Stimulated activated naive CD8-positive, alpha-beta T cell treated with anti-CD3 and anti-CD28 coated beads, Interleukin-15, amount 100 ng/mL, for 72 hours (primary cell): ENCODE measurements around the gene KLHL5.
A peak's percentile ranks its signal among the peaks of the same experiment; 100 is the strongest.

ENCODE experiments used
- ATAC-seq: fragments of 150-1000 bp; cut with Tn5 transposase; 2 replicates; pipeline ENCODE4 v1.10.0; 2021; ENCODE audit warnings: mild to moderate bottlenecking, moderate library complexity
- DNase-seq, 2 donors: peaks; one replicate each; pipeline ENCODE4 v3.0.0; 2021 to 2022
- H3K27ac Mint-ChIP-seq, 2 donors: one replicate each; pipeline ENCODE4 v1.8.0; 2022; ENCODE audit warnings: mild to moderate bottlenecking in 2 of 2, mixed read lengths in 2 of 2, moderate library complexity in 2 of 2
- H3K27me3 Mint-ChIP-seq: one replicate; pipeline ENCODE4 v1.8.0; 2022; ENCODE audit warnings: mixed read lengths
- H3K4me1 Mint-ChIP-seq: one replicate; pipeline ENCODE4 v1.8.0; 2022; ENCODE audit warnings: mild to moderate bottlenecking, mixed read lengths
- H3K4me3 Mint-ChIP-seq, 2 donors: one replicate each; pipeline ENCODE4 v1.8.0; 2022; ENCODE audit warnings: mild to moderate bottlenecking in 2 of 2, mixed read lengths in 2 of 2, moderate library complexity in 1 of 2
- H3K9me3 Mint-ChIP-seq, 2 donors: one replicate each; pipeline ENCODE4 v1.8.0; 2022; ENCODE audit warnings: mixed read lengths in 2 of 2

Gene KLHL5

DNA sequence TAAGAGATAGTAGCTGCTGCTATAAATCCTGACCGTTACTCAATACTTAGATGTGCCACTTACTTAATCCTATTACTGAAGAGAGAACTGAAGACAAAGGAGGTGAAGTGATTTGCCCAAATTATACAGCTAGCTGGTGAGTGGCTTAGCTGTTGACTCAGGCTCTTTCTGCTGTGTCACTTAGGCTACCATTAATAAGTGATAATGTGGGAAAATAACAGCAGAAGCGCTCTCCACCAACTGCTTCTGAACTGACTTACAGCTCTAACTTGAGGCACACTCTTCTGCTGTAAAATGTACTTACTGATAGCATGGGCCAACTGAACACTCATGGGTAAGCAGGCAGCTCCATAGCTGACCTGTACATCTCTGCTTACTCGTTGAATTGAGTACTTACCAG lies 7.5 kb upstream of the KLHL5 start:
- no peak for ATAC-seq
- no peaks in the 10 kb centered on the region for H3K9me3 Mint-ChIP-seq
- H3K4me3 Mint-ChIP-seq = no peak overlapping the region
- H3K4me1 Mint-ChIP-seq = peaks cover 13% of the 10 kb centered on the region
- no peak overlapping the region for H3K27ac Mint-ChIP-seq
- DNase-seq = no peak
- H3K27me3 Mint-ChIP-seq = no peaks in the 10 kb centered on the region

GRCh38 chr4:39056023-39056422 lies 6.0 kb upstream of the KLHL5 start:
- H3K4me1 Mint-ChIP-seq = peaks cover 6% of the 10 kb centered on the region
- H3K4me3 Mint-ChIP-seq = no peak overlapping the region
- DNase-seq (no peak), ATAC-seq (no peak)
- no peaks in the 10 kb centered on the region for H3K27me3 Mint-ChIP-seq
- H3K9me3 Mint-ChIP-seq = no peaks in the 10 kb centered on the region
- peak overlapping the region in 1 of 2 donors; percentile 54 for H3K27ac Mint-ChIP-seq

- Mint-ChIP-seq H3K27me3 (no peaks in the 10 kb centered on the region), H3K27ac (no peak overlapping the region), H3K9me3 (no peaks in the 10 kb centered on the region), H3K4me1 (peaks cover 19% of the 10 kb centered on the region), H3K4me3 (no peak overlapping the region)
- no peak for ATAC-seq
- no peak for DNase-seq
Measured at GRCh38 chr4:39061457-39061856, 575 bp upstream of the KLHL5 start.

DNA sequence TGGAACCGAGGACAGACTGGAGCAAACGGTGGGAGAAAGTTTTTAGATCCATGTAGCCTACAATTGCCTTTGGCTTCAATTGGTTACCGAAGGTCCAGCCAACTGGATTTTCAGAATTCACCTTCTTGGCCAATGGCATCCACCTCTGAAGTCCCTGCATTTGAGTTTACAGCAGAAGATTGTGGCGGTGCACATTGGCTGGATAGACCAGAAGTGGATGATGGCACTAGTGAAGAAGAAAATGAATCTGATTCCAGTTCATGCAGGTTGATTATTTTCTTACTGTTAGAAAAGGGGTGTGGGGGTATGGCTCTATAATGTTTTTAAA lies 702 bp downstream of the KLHL5 start:
- Mint-ChIP-seq H3K27ac (no peak overlapping the region), H3K27me3 (no peaks in the 10 kb centered on the region), H3K9me3 (no peaks in the 10 kb centered on the region), H3K4me3 (no peak overlapping the region), H3K4me1 (peaks cover 14% of the 10 kb centered on the region)
- ATAC-seq (no peak), DNase-seq (no peak)

DNA sequence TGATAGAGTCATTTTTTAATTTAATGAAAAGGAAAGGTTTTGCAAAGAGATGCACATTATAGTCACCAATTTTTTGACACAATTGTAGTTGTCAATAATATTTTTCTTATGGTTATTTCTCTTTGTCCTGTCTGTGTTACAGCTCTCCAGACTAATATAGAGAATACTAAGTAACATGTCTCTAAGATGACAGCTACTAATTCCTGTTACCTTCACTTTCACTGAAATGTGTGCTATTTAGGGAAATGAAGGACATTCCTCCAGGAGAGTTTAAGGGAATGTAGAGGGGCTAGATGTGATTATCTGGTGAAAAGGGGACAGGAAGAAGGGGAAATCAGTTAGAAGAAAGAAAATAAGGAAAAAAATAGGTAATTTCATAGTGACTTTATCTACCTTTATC lies 1.4 kb downstream of the KLHL5 start:
- H3K27me3 Mint-ChIP-seq = no peaks in the 10 kb centered on the region
- no peak for ATAC-seq
- no peak for DNase-seq
- peaks cover 14% of the 10 kb centered on the region for H3K4me1 Mint-ChIP-seq
- H3K27ac Mint-ChIP-seq = peak overlapping the region in 1 of 2 donors; percentile 13
- no peaks in the 10 kb centered on the region for H3K9me3 Mint-ChIP-seq
- no peak overlapping the region for H3K4me3 Mint-ChIP-seq

DNA sequence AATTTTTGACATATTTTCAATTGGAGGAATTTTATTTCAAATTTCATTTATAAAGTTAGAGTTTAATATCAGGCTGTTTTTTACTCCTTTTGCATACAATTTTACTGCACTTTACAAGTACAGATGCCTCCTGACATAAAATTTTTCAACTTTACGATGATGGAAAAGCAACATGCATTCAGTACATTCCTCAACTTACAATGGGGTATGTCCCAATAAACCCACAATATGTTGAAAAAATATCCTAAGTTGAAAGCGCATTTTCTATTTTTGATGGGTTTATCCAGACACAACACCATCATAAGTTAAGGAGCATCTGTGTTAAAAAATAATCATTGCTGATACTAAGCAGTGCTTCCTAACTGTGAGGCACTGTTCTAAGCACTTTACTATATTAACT lies 4.3 kb downstream of the KLHL5 start:
- ATAC-seq = no peak
- H3K27me3 Mint-ChIP-seq = no peaks in the 10 kb centered on the region
- peaks cover 14% of the 10 kb centered on the region for H3K4me1 Mint-ChIP-seq
- H3K4me3 Mint-ChIP-seq = no peak overlapping the region
- DNase-seq = no peak
- no peak overlapping the region for H3K27ac Mint-ChIP-seq
- H3K9me3 Mint-ChIP-seq = no peaks in the 10 kb centered on the region

DNA sequence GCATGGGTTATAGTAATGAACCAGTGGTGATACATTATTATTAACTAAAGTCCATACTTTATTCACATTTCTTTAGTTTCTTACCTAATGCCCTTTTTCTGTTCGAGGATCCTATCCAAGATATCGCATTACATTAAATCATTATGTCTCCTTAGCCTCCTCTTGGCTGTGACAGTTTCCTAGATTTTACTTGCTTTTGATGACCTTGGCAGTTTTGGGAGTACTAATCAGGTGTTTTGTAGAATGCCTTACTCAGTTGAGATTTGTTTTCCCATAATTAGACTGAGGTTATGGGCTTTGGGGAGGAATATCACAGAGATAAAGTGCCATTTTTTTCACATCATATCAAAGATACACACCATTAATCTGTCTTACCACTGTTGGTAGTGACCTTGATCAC lies 5.0 kb downstream of the KLHL5 start:
- peaks cover 8% of the 10 kb centered on the region for H3K4me1 Mint-ChIP-seq
- ATAC-seq = no peak

GRCh38 chr4:39067451-39067850 lies 5.4 kb downstream of the KLHL5 start:
- H3K9me3 Mint-ChIP-seq = no peaks in the 10 kb centered on the region
- peaks cover 4% of the 10 kb centered on the region for H3K4me1 Mint-ChIP-seq
- H3K27me3 Mint-ChIP-seq = no peaks in the 10 kb centered on the region
- DNase-seq = no peak
- no peak overlapping the region for H3K4me3 Mint-ChIP-seq
- no peak for ATAC-seq
- no peak overlapping the region for H3K27ac Mint-ChIP-seq

More for the DNA sequence above, 5.0 kb downstream of the KLHL5 start:
- Mint-ChIP-seq H3K9me3 (no peaks in the 10 kb centered on the region), H3K4me3 (no peak overlapping the region), H3K27ac (no peak overlapping the region), H3K27me3 (no peaks in the 10 kb centered on the region)
- DNase-seq = no peak

GRCh38 chr4:39068907-39069306 lies 6.9 kb downstream of the KLHL5 start:
- no peaks in the 10 kb centered on the region for H3K9me3 Mint-ChIP-seq
- no peaks in the 10 kb centered on the region for H3K27me3 Mint-ChIP-seq
- no peak overlapping the region for H3K4me3 Mint-ChIP-seq
- H3K4me1 Mint-ChIP-seq = no peaks in the 10 kb centered on the region
- DNase-seq = no peak
- no peak overlapping the region for H3K27ac Mint-ChIP-seq
- ATAC-seq = no peak

GRCh38 chr4:39078829-39079228 lies 16.8 kb downstream of the KLHL5 start:
- no peaks in the 10 kb centered on the region for H3K4me1 Mint-ChIP-seq
- no peaks in the 10 kb centered on the region for H3K27me3 Mint-ChIP-seq
- DNase-seq (no peak), ATAC-seq (no peak)
- no peak overlapping the region for H3K27ac Mint-ChIP-seq
- H3K9me3 Mint-ChIP-seq = no peaks in the 10 kb centered on the region
- H3K4me3 Mint-ChIP-seq = no peak overlapping the region

DNA sequence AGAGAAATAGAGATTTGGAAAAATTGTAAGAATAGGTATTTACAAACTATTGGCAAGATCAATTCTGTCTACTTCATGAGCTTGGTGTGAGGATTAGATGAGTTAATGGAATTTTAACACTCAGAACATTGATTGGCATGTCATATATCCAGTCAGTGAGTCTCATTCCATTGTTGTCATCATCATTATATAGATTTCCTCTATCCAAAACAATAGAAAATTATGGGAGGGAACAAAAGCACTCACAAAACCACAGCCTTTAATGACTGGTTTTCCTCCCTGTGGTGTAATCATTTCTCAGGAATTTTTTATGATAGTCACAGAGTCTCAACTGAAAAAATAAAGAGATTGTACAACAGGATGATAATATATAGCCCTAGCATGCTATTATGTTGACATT lies 21.1 kb downstream of the KLHL5 start:
- DNase-seq = no peak
- no peaks in the 10 kb centered on the region for H3K9me3 Mint-ChIP-seq
- ATAC-seq = no peak
- H3K4me3 Mint-ChIP-seq = no peak overlapping the region
- H3K27me3 Mint-ChIP-seq = no peaks in the 10 kb centered on the region
- peaks cover 4% of the 10 kb centered on the region for H3K4me1 Mint-ChIP-seq
- H3K27ac Mint-ChIP-seq = no peak overlapping the region

- DNase-seq = no peak
- no peaks in the 10 kb centered on the region for H3K9me3 Mint-ChIP-seq
- H3K4me1 Mint-ChIP-seq = peaks cover 4% of the 10 kb centered on the region
- ATAC-seq = no peak
- H3K27ac Mint-ChIP-seq = no peak overlapping the region
- H3K4me3 Mint-ChIP-seq = no peak overlapping the region
- no peaks in the 10 kb centered on the region for H3K27me3 Mint-ChIP-seq
Measured at GRCh38 chr4:39085891-39086290, 23.9 kb downstream of the KLHL5 start.

GRCh38 chr4:39096847-39097246 lies 34.8 kb downstream of the KLHL5 start:
- DNase-seq (no peak), ATAC-seq (no peak)
- Mint-ChIP-seq H3K9me3 (no peaks in the 10 kb centered on the region), H3K4me3 (no peak overlapping the region), H3K27ac (no peak overlapping the region), H3K27me3 (no peaks in the 10 kb centered on the region), H3K4me1 (no peaks in the 10 kb centered on the region)

- no peak overlapping the region for H3K4me3 Mint-ChIP-seq
- no peaks in the 10 kb centered on the region for H3K9me3 Mint-ChIP-seq
- no peak overlapping the region for H3K27ac Mint-ChIP-seq
- DNase-seq (no peak), ATAC-seq (no peak)
- H3K4me1 Mint-ChIP-seq = no peaks in the 10 kb centered on the region
- no peaks in the 10 kb centered on the region for H3K27me3 Mint-ChIP-seq
Measured at GRCh38 chr4:39097290-39097689, 35.3 kb downstream of the KLHL5 start.

DNA sequence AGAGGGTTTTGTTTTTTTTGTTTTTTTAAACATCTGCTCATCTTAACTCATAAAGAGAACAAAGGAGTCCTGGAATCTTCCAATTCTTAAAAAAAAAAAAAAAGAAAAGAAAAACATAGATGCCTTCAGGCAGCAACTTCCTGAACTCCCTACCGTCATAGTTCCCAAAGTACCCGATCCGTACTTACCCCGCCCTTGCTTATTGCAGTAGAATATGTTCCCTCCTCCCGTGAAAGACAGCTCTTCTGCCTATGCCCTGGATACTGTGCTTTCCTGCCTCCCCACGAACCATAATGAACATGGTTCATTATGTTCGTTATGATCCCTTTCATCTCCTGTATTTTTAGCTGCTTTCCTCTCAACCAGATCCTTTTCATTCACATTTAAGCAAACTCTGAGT lies 40.3 kb downstream of the KLHL5 start:
- Mint-ChIP-seq H3K4me1 (no peaks in the 10 kb centered on the region), H3K9me3 (no peaks in the 10 kb centered on the region), H3K27ac (no peak overlapping the region), H3K27me3 (no peaks in the 10 kb centered on the region), H3K4me3 (no peak overlapping the region)
- ATAC-seq (no peak), DNase-seq (no peak)

DNA sequence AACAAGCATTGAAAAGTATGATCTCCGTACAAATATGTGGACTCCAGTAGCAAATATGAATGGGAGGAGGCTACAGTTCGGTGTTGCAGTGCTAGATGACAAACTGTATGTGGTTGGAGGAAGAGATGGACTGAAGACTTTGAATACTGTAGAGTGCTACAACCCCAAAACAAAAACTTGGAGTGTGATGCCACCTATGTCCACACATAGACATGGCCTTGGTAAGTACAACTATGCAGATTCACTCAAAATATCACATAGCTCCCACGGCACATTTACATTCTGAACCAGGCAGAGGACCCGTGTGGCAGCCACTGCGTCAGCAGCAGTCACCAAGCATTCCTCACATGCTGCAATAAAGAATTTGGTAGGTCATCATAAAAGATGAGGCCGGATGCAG lies 41.3 kb downstream of the KLHL5 start:
- ATAC-seq (no peak), DNase-seq (no peak)
- no peak overlapping the region for H3K4me3 Mint-ChIP-seq
- H3K9me3 Mint-ChIP-seq = no peaks in the 10 kb centered on the region
- H3K27me3 Mint-ChIP-seq = no peaks in the 10 kb centered on the region
- H3K27ac Mint-ChIP-seq = no peak overlapping the region
- H3K4me1 Mint-ChIP-seq = no peaks in the 10 kb centered on the region

DNA sequence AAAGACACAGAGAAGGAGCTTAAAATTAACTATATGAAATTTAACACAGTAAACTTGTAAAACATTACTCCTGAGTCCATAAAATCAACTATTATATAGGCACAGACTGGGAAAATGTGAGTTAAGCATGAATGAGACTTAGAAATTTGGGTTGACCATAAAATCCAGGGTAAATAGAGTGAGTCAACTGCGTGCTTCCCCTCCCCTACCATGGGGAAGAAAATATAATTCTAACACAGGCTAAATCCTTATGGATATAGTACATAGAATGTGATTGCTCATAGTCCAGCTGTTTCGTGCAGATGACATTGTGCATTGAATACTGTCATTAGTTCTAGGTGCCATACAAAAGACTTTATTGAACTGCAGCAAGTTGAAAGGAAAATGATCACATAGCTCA lies 42.2 kb downstream of the KLHL5 start:
- Mint-ChIP-seq H3K9me3 (no peaks in the 10 kb centered on the region), H3K4me1 (no peaks in the 10 kb centered on the region), H3K4me3 (no peak overlapping the region)

GRCh38 chr4:39106011-39106410 lies 44.0 kb downstream of the KLHL5 start:
- ATAC-seq (no peak), DNase-seq (no peak)
- no peak overlapping the region for H3K4me3 Mint-ChIP-seq
- no peaks in the 10 kb centered on the region for H3K27me3 Mint-ChIP-seq
- H3K9me3 Mint-ChIP-seq = no peaks in the 10 kb centered on the region
- no peak overlapping the region for H3K27ac Mint-ChIP-seq
- no peaks in the 10 kb centered on the region for H3K4me1 Mint-ChIP-seq

More for the DNA sequence above, 42.2 kb downstream of the KLHL5 start:
- H3K27me3 Mint-ChIP-seq = no peaks in the 10 kb centered on the region
- no peak overlapping the region for H3K27ac Mint-ChIP-seq
- no peak for DNase-seq
- no peak for ATAC-seq
